HG03064 (cell line): ENCODE measurements around the gene CABS1.

ENCODE experiments used
- ATAC-seq: cut with Tn5 transposase; IDR thresholded peaks from one replicate; pipeline ENCODE4 v1.9.1; 2021; ENCODE audit warnings: low read depth; ENCODE audit not compliant: unreplicated experiment

The CABS1 gene

DNA sequence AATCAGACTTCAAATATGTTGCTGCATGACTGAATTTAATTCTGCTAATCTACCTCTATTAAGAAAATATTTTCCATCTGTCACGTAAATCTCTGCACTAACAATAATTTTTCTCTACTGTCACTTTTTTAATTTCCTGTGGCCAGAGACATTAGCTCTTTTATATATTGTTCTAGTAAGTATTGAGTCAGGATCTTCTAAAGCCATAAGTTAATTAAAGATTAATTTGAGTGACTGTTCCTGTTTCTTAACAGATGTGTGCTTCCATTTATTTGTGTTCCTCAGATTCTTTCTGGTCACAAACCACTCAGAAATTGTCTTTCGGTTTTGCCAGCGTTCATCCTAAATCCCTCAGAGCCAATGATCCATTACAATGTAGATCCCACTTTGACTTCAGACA is 45.8 kb downstream of the CABS1 start:
- no peak for ATAC-seq

DNA sequence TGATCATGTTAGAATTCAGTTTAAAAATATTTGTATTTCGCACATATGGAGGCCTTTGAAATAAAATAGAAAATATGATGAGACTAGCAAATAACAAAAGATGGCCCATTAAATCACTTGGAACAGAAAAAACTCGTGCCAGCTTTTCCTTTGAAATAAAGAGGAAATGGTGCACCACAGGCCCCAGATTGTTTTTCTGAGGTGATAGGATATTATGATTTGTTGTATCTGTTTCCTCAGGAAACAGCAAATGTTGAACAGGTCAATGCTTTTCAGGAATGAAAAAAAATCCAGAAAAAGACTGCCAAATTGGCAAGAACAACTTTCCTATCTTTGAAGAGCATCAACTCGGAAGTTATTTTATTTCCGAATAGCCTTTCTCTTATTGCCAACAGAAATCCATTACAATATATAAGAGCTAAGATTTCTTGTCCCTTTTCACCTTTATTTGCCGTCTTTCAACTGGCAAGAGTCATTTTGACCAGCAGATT is 48.0 kb downstream of the CABS1 start, which contains the start of gene SMR3B:
Gene SMR3B (plus strand): TSS at position 441 of the 491 bp plus-strand sequence. CDS start 1,380 bp downstream, outside the sequence.
- no peak for ATAC-seq
